CD4-positive, alpha-beta memory T cell (primary cell): Measurements from ENCODE around the gene MRPS23. TPM values are rescaled to one million over a fixed set of nuclear protein-coding genes. Genes with fewer than 3 reads are reported as not detected.

Experiments
- CTCF ChIA-PET: fragments of 350-600 bp; sonication (Branson Sonifier 250); formaldehyde crosslinking; loops from one replicate; lab custom pipeline; 2021; ENCODE audit warnings: inconsistent platforms; ENCODE audit not compliant: partially characterized antibody; lab: Charles Lee
- POLR2A ChIA-PET: fragments of 350-600 bp; sonication (Branson Sonifier 250); formaldehyde crosslinking; loops from one replicate; lab custom pipeline; 2021; ENCODE audit not compliant: partially characterized antibody; lab: Charles Lee
- DNase-seq, 5 donors: peaks; one replicate each; pipeline versions ENCODE4 v3.0.0 to v3.0.0-alpha.2; 2020 to 2022; ENCODE audit warnings: mixed read lengths in 1 of 5
- H3K27ac ChIP-seq: one replicate; pipeline ENCODE4 v1.7.0; 2013; ENCODE audit warnings: low read depth, low read length
- H3K27me3 ChIP-seq: 2 replicates; pipeline ENCODE4 v1.7.0; 2013; ENCODE audit warnings: mild to moderate bottlenecking, low read length, moderate library complexity; ENCODE audit not compliant: insufficient read depth
- H3K36me3 ChIP-seq: 2 replicates; pipeline ENCODE4 v1.7.0; 2013; ENCODE audit warnings: mild to moderate bottlenecking, low read length, moderate library complexity; ENCODE audit not compliant: insufficient read depth
- H3K4me1 ChIP-seq: 2 replicates; pipeline ENCODE4 v1.7.0; 2013; ENCODE audit warnings: mild to moderate bottlenecking, low read length, moderate library complexity; ENCODE audit not compliant: insufficient read depth
- H3K4me3 ChIP-seq, 2 donors: one replicate each; pipeline ENCODE4 v1.7.0; 2013; ENCODE audit warnings: low read length in 2 of 2, mild to moderate bottlenecking in 1 of 2
- H3K9me3 ChIP-seq, 2 donors: one replicate each; pipeline ENCODE4 v1.7.0; 2013; ENCODE audit warnings: low read length in 2 of 2, control low read depth in 1 of 2; ENCODE audit not compliant: control insufficient read depth in 1 of 2
- H3K27ac Mint-ChIP-seq, 7 donors: one replicate each; pipeline ENCODE4 v1.8.0; 2020 to 2021; ENCODE audit warnings: mixed read lengths in 7 of 7, mild to moderate bottlenecking in 6 of 7, inconsistent platforms in 3 of 7, moderate library complexity in 3 of 7
- H3K27me3 Mint-ChIP-seq, 2 donors: one replicate each; pipeline ENCODE4 v1.8.0; 2020 to 2021; ENCODE audit warnings: mixed read lengths in 2 of 2
- H3K36me3 Mint-ChIP-seq, 2 donors: one replicate each; pipeline ENCODE4 v1.8.0; 2020 to 2021; ENCODE audit warnings: mixed read lengths in 2 of 2, inconsistent platforms in 1 of 2, mild to moderate bottlenecking in 1 of 2
- H3K4me1 Mint-ChIP-seq, 4 donors: one replicate each; pipeline ENCODE4 v1.8.0; 2020 to 2021; ENCODE audit warnings: mixed read lengths in 4 of 4, mild to moderate bottlenecking in 1 of 4
- H3K4me3 Mint-ChIP-seq, 8 donors: one replicate each; pipeline ENCODE4 v1.8.0; 2020 to 2021; ENCODE audit warnings: mixed read lengths in 8 of 8, mild to moderate bottlenecking in 7 of 8, moderate library complexity in 6 of 8, inconsistent platforms in 3 of 8
- H3K9me3 Mint-ChIP-seq, 8 donors: one replicate each; pipeline ENCODE4 v1.8.0; 2020 to 2021; ENCODE audit warnings: mixed read lengths in 8 of 8, mild to moderate bottlenecking in 5 of 8, inconsistent platforms in 3 of 8, moderate library complexity in 1 of 8
- intact Hi-C: fragments of 100-400 bp; cut with micrococcal nuclease; formaldehyde crosslinking; loops from one replicate; pipeline ENCODE4 v1.15.1; 2023
- polyA plus RNA-seq, 2 donors: library from polyadenylated mRNA; unstranded; fragments of 300-500 nt; fragmentation: Illumina TruSeq; gene quantifications; one replicate each; pipeline ENCODE4 v1.2.3, GENCODE V29; 2021
- total RNA-seq, 2 experiments: library from RNA; stranded (reverse); gene quantifications; one replicate each; pipeline ENCODE4 v1.2.3, GENCODE V29; 2021

Gene MRPS23
- total and polyA plus RNA-seq, 4 experiments from 2014 or later: 28.7 to 41.7 (median 32.6) TPM

GRCh38 chr17:57817299-57817698 is 32.5 kb downstream of the MRPS23 start:
- Mint-ChIP-seq H3K27ac (no peak overlapping the region), H3K27me3 (peaks cover 16 to 18% of the 10 kb centered on the region in 2 donors), H3K4me1 (no peaks in the 10 kb centered on the region), H3K4me3 (no peak overlapping the region), H3K36me3 (no peaks in the 10 kb centered on the region), H3K9me3 (no peaks in the 10 kb centered on the region)
- POLR2A ChIA-PET: no interaction called here
- Histone ChIP-seq H3K4me1 (no peaks in the 10 kb centered on the region), H3K9me3 (no peaks in the 10 kb centered on the region), H3K4me3 (no peak overlapping the region), H3K27ac (no peak overlapping the region), H3K36me3 (no peaks in the 10 kb centered on the region), H3K27me3 (no peaks in the 10 kb centered on the region)
- CTCF ChIA-PET: interaction anchor here (1.2 to 2.6 kb wide), 2 partner anchors 12 to 16 kb away, joined by 5 to 12 read pairs; no protein-coding TSS in a partner anchor
- DNase-seq: no peak
- intact Hi-C loops: no loop called here

- Histone ChIP-seq H3K27me3 (no peaks in the 10 kb centered on the region), H3K27ac (no peak overlapping the region), H3K36me3 (no peaks in the 10 kb centered on the region), H3K4me3 (no peak overlapping the region), H3K9me3 (no peaks in the 10 kb centered on the region), H3K4me1 (no peaks in the 10 kb centered on the region)
- intact Hi-C loops: no loop called here
- Mint-ChIP-seq H3K27ac (no peak overlapping the region), H3K27me3 (peaks cover 24 to 37% of the 10 kb centered on the region in 2 donors), H3K36me3 (no peaks in the 10 kb centered on the region), H3K4me1 (peaks cover 0 to 15% (median 3%) of the 10 kb centered on the region in 4 donors), H3K4me3 (no peak overlapping the region), H3K9me3 (no peaks in the 10 kb centered on the region)
- DNase-seq: no peak
- POLR2A ChIA-PET: no interaction called here
- CTCF ChIA-PET: interaction anchor here (1.0 kb wide), 1 partner anchor 20 kb away, joined by 3 read pairs; no protein-coding TSS in a partner anchor
Measured at GRCh38 chr17:57814421-57814820, 35.4 kb downstream of the MRPS23 start.

- POLR2A ChIA-PET: no interaction called here
- intact Hi-C loops: no loop called here
- Histone ChIP-seq H3K4me3 (no peak overlapping the region), H3K4me1 (no peaks in the 10 kb centered on the region), H3K9me3 (no peaks in the 10 kb centered on the region), H3K27me3 (no peaks in the 10 kb centered on the region), H3K27ac (no peak overlapping the region), H3K36me3 (no peaks in the 10 kb centered on the region)
- peaks cover 0 to 15% (median 3%) of the 10 kb centered on the region in 4 donors for H3K4me1 Mint-ChIP-seq
- DNase-seq: no peak
- no peaks in the 10 kb centered on the region for H3K36me3 Mint-ChIP-seq
- peaks cover 33 to 42% of the 10 kb centered on the region in 2 donors for H3K27me3 Mint-ChIP-seq
- CTCF ChIA-PET: interaction anchor here (0.7 to 1.3 kb wide), 3 partner anchors 22 to 28 kb away, joined by 3 to 4 read pairs (median 4); no protein-coding TSS in a partner anchor
- H3K4me3 Mint-ChIP-seq: peak overlapping the region in 1 of 8 donors; percentile 43
- H3K9me3 Mint-ChIP-seq: no peaks in the 10 kb centered on the region
- peak overlapping the region in 1 of 7 donors; percentile 25 for H3K27ac Mint-ChIP-seq
Measured at GRCh38 chr17:57811638-57812280, 38.1 kb downstream of the MRPS23 start.

GRCh38 chr17:57810721-57811637 is 38.9 kb downstream of the MRPS23 start:
- Histone ChIP-seq H3K9me3 (no peaks in the 10 kb centered on the region), H3K4me1 (no peaks in the 10 kb centered on the region), H3K27ac (no peak overlapping the region), H3K4me3 (no peak overlapping the region), H3K27me3 (no peaks in the 10 kb centered on the region), H3K36me3 (no peaks in the 10 kb centered on the region)
- Mint-ChIP-seq H3K4me1 (peaks cover 0 to 15% (median 3%) of the 10 kb centered on the region in 4 donors), H3K36me3 (no peaks in the 10 kb centered on the region), H3K4me3 (peak overlapping the region in 2 of 8 donors; percentile 17 to 43), H3K9me3 (no peaks in the 10 kb centered on the region), H3K27ac (no peak overlapping the region), H3K27me3 (peaks cover 34 to 46% of the 10 kb centered on the region in 2 donors)
- ChIA-PET POLR2A (no interaction called here), CTCF (interaction anchor here (1.3 kb wide), 1 partner anchor 22 kb away, joined by 4 read pairs; no protein-coding TSS in a partner anchor)
- intact Hi-C loops: no loop called here
- no peak for DNase-seq

GRCh38 chr17:57809879-57810278 is 40.0 kb downstream of the MRPS23 start:
- CTCF ChIA-PET: no interaction called here
- intact Hi-C loops: no loop called here
- Histone ChIP-seq H3K4me1 (no peaks in the 10 kb centered on the region), H3K4me3 (no peak overlapping the region), H3K27me3 (no peaks in the 10 kb centered on the region), H3K27ac (no peak overlapping the region), H3K36me3 (no peaks in the 10 kb centered on the region), H3K9me3 (no peaks in the 10 kb centered on the region)
- no peaks in the 10 kb centered on the region for H3K9me3 Mint-ChIP-seq
- H3K4me3 Mint-ChIP-seq: no peak overlapping the region
- no peak for DNase-seq
- H3K36me3 Mint-ChIP-seq: no peaks in the 10 kb centered on the region
- peaks cover 0 to 15% (median 3%) of the 10 kb centered on the region in 4 donors for H3K4me1 Mint-ChIP-seq
- POLR2A ChIA-PET: no interaction called here
- H3K27me3 Mint-ChIP-seq: peaks cover 31 to 52% of the 10 kb centered on the region in 2 donors
- H3K27ac Mint-ChIP-seq: no peak overlapping the region

GRCh38 chr17:57808882-57809281 is 41.0 kb downstream of the MRPS23 start:
- H3K27me3 ChIP-seq: no peaks in the 10 kb centered on the region
- intact Hi-C loops: no loop called here
- Mint-ChIP-seq H3K4me1 (peaks cover 0 to 15% (median 3%) of the 10 kb centered on the region in 4 donors), H3K9me3 (peaks cover 0 to 3% (median 0%) of the 10 kb centered on the region in 8 donors), H3K36me3 (no peaks in the 10 kb centered on the region), H3K27me3 (peaks cover 29 to 50% of the 10 kb centered on the region in 2 donors), H3K27ac (no peak overlapping the region), H3K4me3 (no peak overlapping the region)
- H3K27ac ChIP-seq: no peak overlapping the region
- no peaks in the 10 kb centered on the region for H3K36me3 ChIP-seq
- ChIA-PET CTCF (no interaction called here), POLR2A (no interaction called here)
- H3K4me1 ChIP-seq: no peaks in the 10 kb centered on the region
- no peak overlapping the region for H3K4me3 ChIP-seq
- no peaks in the 10 kb centered on the region for H3K9me3 ChIP-seq
- no peak for DNase-seq
